IMR-90 (cell line): Measurements from ENCODE around the gene RNF130. TPM values are rescaled to one million over a fixed set of nuclear protein-coding genes. Genes with fewer than 3 reads are reported as not detected.

ENCODE experiments used
- ATAC-seq: fragments of 200-7000 bp; cut with Tn5 transposase; 2 replicates; pipeline ENCODE4 v1.9.1; 2020; ENCODE audit warnings: low read depth, mild to moderate bottlenecking, moderate library complexity
- BruUV-seq: library from RNA; stranded (reverse); fragments of 400-500 nt; replicated peaks from 2 replicates; lab custom pipeline; 2021; lab: Mats Ljungman, UMichigan
- CTCF ChIA-PET: fragments of 300-600 bp; formaldehyde crosslinking; extraction: SDS; loops from one replicate; lab custom pipeline; 2021; ENCODE audit warnings: antibody characterized with exemption; lab: Yijun Ruan, JAX
- POLR2A ChIA-PET: fragments of 300-600 bp; sonication (Branson Sonifier 250); formaldehyde crosslinking; loops from one replicate; lab custom pipeline; 2022; ENCODE audit warnings: antibody characterized with exemption; ENCODE audit not compliant: unreplicated experiment; lab: Charles Lee
- DNase-seq: peaks from one replicate; pipeline ENCODE4 v3.0.0; 2013
- H2AFZ ChIP-seq: replicated peaks from 2 replicates; pipeline ENCODE3; 2013; ENCODE audit warnings: low read length, mild to moderate bottlenecking; ENCODE audit not compliant: poor library complexity
- H2AK5ac ChIP-seq: 2 replicates; pipeline ENCODE4 v1.6.1; 2013; ENCODE audit warnings: low read depth, low read length, inconsistent platforms
- H2AK9ac ChIP-seq: replicated peaks from 2 replicates; pipeline ENCODE3; 2013; ENCODE audit warnings: mild to moderate bottlenecking, low read depth, low read length, moderate library complexity; ENCODE audit not compliant: poor library complexity
- H2BK120ac ChIP-seq: 2 replicates; pipeline ENCODE4 v1.6.1; 2013; ENCODE audit warnings: low read depth, low read length, inconsistent platforms
- H2BK15ac ChIP-seq: 3 replicates; pipeline ENCODE4 v1.6.1; 2013; ENCODE audit warnings: low read depth, low read length, inconsistent platforms
- H2BK20ac ChIP-seq: 2 replicates; pipeline ENCODE4 v1.6.1; 2013; ENCODE audit warnings: low read depth, mild to moderate bottlenecking, inconsistent platforms, low read length, moderate library complexity
- H2BK5ac ChIP-seq: 2 replicates; pipeline ENCODE4 v1.6.1; 2013; ENCODE audit warnings: mild to moderate bottlenecking, low read depth, low read length, inconsistent platforms; ENCODE audit not compliant: poor library complexity, severe bottlenecking
- H3K14ac ChIP-seq: replicated peaks from 2 replicates; pipeline ENCODE4 v1.6.1; 2013; ENCODE audit warnings: low read depth, low read length, inconsistent platforms
- H3K18ac ChIP-seq: 2 replicates; pipeline ENCODE4 v1.6.1; 2013; ENCODE audit warnings: low read depth, low read length, control low read depth
- H3K23ac ChIP-seq: 2 replicates; pipeline ENCODE4 v1.6.1; 2013; ENCODE audit warnings: low read depth, low read length, inconsistent platforms
- H3K27ac ChIP-seq: 2 replicates; pipeline ENCODE4 v1.5.1; 2013; ENCODE audit warnings: mild to moderate bottlenecking, control low read depth, low read length; ENCODE audit not compliant: insufficient read depth
- H3K27me3 ChIP-seq: 2 replicates; pipeline ENCODE4 v1.6.1; 2013; ENCODE audit warnings: low read length; ENCODE audit not compliant: control insufficient read depth, insufficient read depth
- H3K36me3 ChIP-seq: 2 replicates; pipeline ENCODE4 v1.6.1; 2013; ENCODE audit warnings: low read length, mixed read lengths; ENCODE audit not compliant: control insufficient read depth, insufficient read depth
- H3K4ac ChIP-seq: 2 replicates; pipeline ENCODE4 v1.6.1; 2013; ENCODE audit warnings: low read depth, low read length, inconsistent platforms
- H3K4me1 ChIP-seq: 2 replicates; pipeline ENCODE4 v1.6.1; 2013; ENCODE audit warnings: low read length, mixed read lengths; ENCODE audit not compliant: control insufficient read depth, insufficient read depth
- H3K4me2 ChIP-seq: 2 replicates; pipeline ENCODE4 v1.6.1; 2013; ENCODE audit warnings: low read depth, mild to moderate bottlenecking, control low read depth, low read length, moderate library complexity
- H3K4me3 ChIP-seq: 2 replicates; pipeline ENCODE4 v1.5.1; 2013; ENCODE audit warnings: low read depth, mild to moderate bottlenecking, control low read depth, low read length, moderate library complexity; ENCODE audit not compliant: insufficient read depth
- H3K56ac ChIP-seq: 2 replicates; pipeline ENCODE4 v1.6.1; 2013; ENCODE audit warnings: low read length, inconsistent platforms; ENCODE audit not compliant: insufficient read depth; ENCODE audit errors: extremely low read depth
- H3K79me1 ChIP-seq, 2 experiments: 2 replicates each; pipeline ENCODE4 v1.6.1; 2013; ENCODE audit warnings: low read length in 2 of 2, inconsistent platforms in 1 of 2, low read depth in 1 of 2
- H3K9ac ChIP-seq: 2 replicates; pipeline ENCODE4 v1.6.1; 2013; ENCODE audit warnings: low read depth, low read length, control low read depth
- H3K9me1 ChIP-seq: 2 replicates; pipeline ENCODE4 v1.6.1; 2013; ENCODE audit warnings: low read length, inconsistent platforms; ENCODE audit not compliant: insufficient read depth
- H3K9me3 ChIP-seq: 2 replicates; pipeline ENCODE4 v1.6.1; 2013; ENCODE audit warnings: low read length; ENCODE audit not compliant: control insufficient read depth, insufficient read depth
- H4K20me1 ChIP-seq: 2 replicates; pipeline ENCODE4 v1.6.1; 2013; ENCODE audit warnings: low read length, inconsistent platforms; ENCODE audit not compliant: insufficient read depth
- H4K5ac ChIP-seq: 2 replicates; pipeline ENCODE4 v1.6.1; 2013; ENCODE audit warnings: mild to moderate bottlenecking, low read depth, low read length, control low read depth
- H4K8ac ChIP-seq, 2 experiments: 2 replicates each; pipeline ENCODE4 v1.6.1; 2013; ENCODE audit warnings: low read depth in 2 of 2, low read length in 2 of 2, control low read depth in 1 of 2, inconsistent platforms in 1 of 2
- H4K91ac ChIP-seq: 2 replicates; pipeline ENCODE4 v1.6.1; 2013; ENCODE audit warnings: low read depth, low read length, inconsistent platforms; ENCODE audit not compliant: insufficient read depth
- CEBPB ChIP-seq: IDR thresholded peaks from 2 replicates; pipeline ENCODE4 v1.6.1; 2012; ENCODE audit warnings: low read depth, low read length, improper control_type of control experiment
- RAD21 ChIP-seq: IDR thresholded peaks from 2 replicates; pipeline ENCODE4 v1.6.1; 2012; ENCODE audit warnings: low read length, improper control_type of control experiment
- SMC3 ChIP-seq: fragments of 150-350 bp; IDR thresholded peaks from 2 replicates; pipeline ENCODE4 v1.6.1; 2016; ENCODE audit warnings: low read depth, mild to moderate bottlenecking, antibody characterized with exemption, low read length, moderate library complexity
- WGBS, 2 experiments: methylation state at CpG; one replicate each; pipeline versions ENCODE4 v1.1.5 to v1.1.7; 2013; ENCODE audit warnings: missing lambda C conversion rate in 2 of 2; ENCODE audit not compliant: insufficient read length in 1 of 2; ENCODE audit errors: extremely low coverage in 2 of 2; 5-methylcytosine and 5-hydroxymethylcytosine counted together
- dilution Hi-C: fragments of 300-500 bp; cut with HindIII; formaldehyde crosslinking; loops from one replicate; pipeline ENCODE4 v1.14.3; 2018; ENCODE audit warnings: low sequenced_read_pairs; ENCODE audit not compliant: unreplicated experiment
- in situ Hi-C: fragments of 300-500 bp; cut with MboI; formaldehyde crosslinking; loops from 3 replicates; pipeline ENCODE4 v1.14.3; 2019; ENCODE audit warnings: low sequenced_read_pairs, inconsistent platforms, mixed read lengths
- intact Hi-C: fragments of 100-400 bp; cut with micrococcal nuclease; formaldehyde crosslinking; loops from 2 replicates; pipeline ENCODE4 v1.10.0; 2022
- polyA plus RNA-seq, 3 experiments: library from polyadenylated mRNA; depleted of rRNA; stranded (reverse); fragments of >200 nt; gene quantifications; 2 replicates each; pipeline ENCODE4 v1.2.3, GENCODE V29; 2012; ENCODE audit warnings: low replicate concordance in 1 of 3
- total RNA-seq: library from RNA; depleted of rRNA; stranded (reverse); fragments of >200 nt; gene quantifications from 2 replicates; pipeline ENCODE4 v1.2.3, GENCODE V29; 2012
- TF ChIP-seq, protein P1 (sequence below): conservative IDR thresholded peaks from 2 replicates; pipeline ENCODE4 v1.5.1; 2012; ENCODE audit warnings: mild to moderate bottlenecking, low read depth, low read length, improper control_type of control experiment

Gene RNF130
- total and polyA plus RNA-seq, 2 of the 4 experiments (the other 2 are of a cell fraction): 12.9 to 21.7 TPM

DNA sequence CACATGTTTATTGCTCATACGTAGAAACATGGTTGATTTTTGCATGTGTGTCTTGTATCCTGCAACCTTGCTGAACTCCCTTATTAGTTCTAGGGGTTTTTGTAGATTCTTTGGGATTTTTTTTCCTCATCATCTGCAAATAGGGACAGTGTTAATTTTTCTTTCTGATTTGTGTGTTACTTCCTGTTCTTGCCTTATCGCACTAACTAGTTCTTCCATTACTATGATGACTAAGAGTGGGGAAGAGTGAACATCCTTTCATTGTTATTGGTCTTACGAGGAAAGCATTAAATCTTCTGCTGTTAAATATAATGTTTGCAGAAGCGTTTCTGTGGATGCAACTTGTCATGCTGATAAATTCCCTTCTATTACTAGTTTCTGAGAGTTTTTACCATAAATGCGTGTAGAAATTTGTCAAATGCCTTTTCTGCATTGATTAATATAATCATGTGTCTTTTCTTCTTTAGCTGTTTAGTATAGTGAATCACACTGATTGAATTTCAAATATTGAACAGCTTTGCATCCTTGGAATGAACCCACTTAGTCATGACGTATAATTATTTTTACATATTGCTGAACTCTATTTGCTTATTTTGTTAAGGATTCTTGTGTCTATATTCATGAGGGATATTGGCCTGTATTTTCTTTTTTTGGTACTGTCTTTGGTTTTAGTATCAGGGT, 32.1 kb upstream of the RNF130 start:
- Histone ChIP-seq H3K9me3 (peaks cover 4% of the 10 kb centered on the region; the same call in 1 of the 2 replicates), H3K79me1 (no peaks in the 10 kb centered on the region), H3K36me3 (no peaks in the 10 kb centered on the region), H3K4me2 (no peak overlapping the region), H3K9ac (no peak overlapping the region), H3K56ac (no peak overlapping the region), H2AK5ac (no peak overlapping the region), H3K4ac (no peak overlapping the region), H2BK120ac (no peak overlapping the region), H3K9me1 (no peaks in the 10 kb centered on the region), H2BK15ac (no peak overlapping the region), H3K27ac (no peak overlapping the region), H2AFZ (no peak overlapping the region), H3K23ac (no peak overlapping the region), H2BK20ac (no peak overlapping the region), H3K27me3 (peaks cover 1% of the 10 kb centered on the region; the same call in 1 of the 2 replicates), H3K4me3 (no peak overlapping the region), H3K14ac (no peak overlapping the region), H4K20me1 (no peaks in the 10 kb centered on the region; the same call in 1 of the 2 replicates), H3K18ac (no peak overlapping the region), H3K4me1 (no peaks in the 10 kb centered on the region), H4K8ac (no peak overlapping the region), H4K5ac (no peak overlapping the region), H2BK5ac (no peak overlapping the region), H4K91ac (no peak overlapping the region), H2AK9ac (no peak overlapping the region)
- in situ Hi-C loops: no loop called here
- no CpG with 5 or more reads among the region's 6 CpGs for WGBS, 2 experiments
- POLR2A ChIA-PET: no interaction called here
- CTCF ChIA-PET: no interaction called here
- TF ChIP-seq CEBPB (no peak), RAD21 (no peak), SMC3 (no peak)
- TF ChIP-seq, protein P1, sequence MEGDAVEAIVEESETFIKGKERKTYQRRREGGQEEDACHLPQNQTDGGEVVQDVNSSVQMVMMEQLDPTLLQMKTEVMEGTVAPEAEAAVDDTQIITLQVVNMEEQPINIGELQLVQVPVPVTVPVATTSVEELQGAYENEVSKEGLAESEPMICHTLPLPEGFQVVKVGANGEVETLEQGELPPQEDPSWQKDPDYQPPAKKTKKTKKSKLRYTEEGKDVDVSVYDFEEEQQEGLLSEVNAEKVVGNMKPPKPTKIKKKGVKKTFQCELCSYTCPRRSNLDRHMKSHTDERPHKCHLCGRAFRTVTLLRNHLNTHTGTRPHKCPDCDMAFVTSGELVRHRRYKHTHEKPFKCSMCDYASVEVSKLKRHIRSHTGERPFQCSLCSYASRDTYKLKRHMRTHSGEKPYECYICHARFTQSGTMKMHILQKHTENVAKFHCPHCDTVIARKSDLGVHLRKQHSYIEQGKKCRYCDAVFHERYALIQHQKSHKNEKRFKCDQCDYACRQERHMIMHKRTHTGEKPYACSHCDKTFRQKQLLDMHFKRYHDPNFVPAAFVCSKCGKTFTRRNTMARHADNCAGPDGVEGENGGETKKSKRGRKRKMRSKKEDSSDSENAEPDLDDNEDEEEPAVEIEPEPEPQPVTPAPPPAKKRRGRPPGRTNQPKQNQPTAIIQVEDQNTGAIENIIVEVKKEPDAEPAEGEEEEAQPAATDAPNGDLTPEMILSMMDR: no peak
- DNase-seq (peak; percentile 39), ATAC-seq (peak; percentile 74)
- no TSS peak for BruUV-seq
- dilution Hi-C loops: no loop called here
- intact Hi-C loops: no loop called here
